Right lobe of liver (tissue), 4 donors: ENCODE results near the gene ATF7.

Source experiments
- POLR2A ChIP-seq: fragments of 450-650 bp; IDR thresholded peaks from one replicate; pipeline ENCODE4 v1.6.1; 2017; ENCODE audit warnings: antibody characterized with exemption, mild to moderate bottlenecking
- TF ChIP-seq, protein P1 (sequence below), 4 donors: fragments of 200-600 bp in 3 of 4; fragments of 450-650 bp in 1 of 4; IDR thresholded peaks; one replicate each; pipeline versions ENCODE4 v1.5.1 to v1.8.0; 2016 to 2022; ENCODE audit warnings: antibody characterized with exemption in 4 of 4, mild to moderate bottlenecking in 2 of 4
- donor health status: DM: no; HTN: no; CAD: no.
- donor health status: DM: no; HTN: no; CAD: no.
- donor health status: DM: no; HTN: yes; CAD: no.

GRCh38 chr12:53493610-53494391, 132.4 kb downstream of the ATF7 start:
- TF ChIP-seq, protein P1, sequence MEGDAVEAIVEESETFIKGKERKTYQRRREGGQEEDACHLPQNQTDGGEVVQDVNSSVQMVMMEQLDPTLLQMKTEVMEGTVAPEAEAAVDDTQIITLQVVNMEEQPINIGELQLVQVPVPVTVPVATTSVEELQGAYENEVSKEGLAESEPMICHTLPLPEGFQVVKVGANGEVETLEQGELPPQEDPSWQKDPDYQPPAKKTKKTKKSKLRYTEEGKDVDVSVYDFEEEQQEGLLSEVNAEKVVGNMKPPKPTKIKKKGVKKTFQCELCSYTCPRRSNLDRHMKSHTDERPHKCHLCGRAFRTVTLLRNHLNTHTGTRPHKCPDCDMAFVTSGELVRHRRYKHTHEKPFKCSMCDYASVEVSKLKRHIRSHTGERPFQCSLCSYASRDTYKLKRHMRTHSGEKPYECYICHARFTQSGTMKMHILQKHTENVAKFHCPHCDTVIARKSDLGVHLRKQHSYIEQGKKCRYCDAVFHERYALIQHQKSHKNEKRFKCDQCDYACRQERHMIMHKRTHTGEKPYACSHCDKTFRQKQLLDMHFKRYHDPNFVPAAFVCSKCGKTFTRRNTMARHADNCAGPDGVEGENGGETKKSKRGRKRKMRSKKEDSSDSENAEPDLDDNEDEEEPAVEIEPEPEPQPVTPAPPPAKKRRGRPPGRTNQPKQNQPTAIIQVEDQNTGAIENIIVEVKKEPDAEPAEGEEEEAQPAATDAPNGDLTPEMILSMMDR (IDR thresholded peaks at IDR 0.05) = no peak
- no peak for TF ChIP-seq POLR2A
